ENCODE measurements around the gene FRMD1.

FRMD1 gene

DNA sequence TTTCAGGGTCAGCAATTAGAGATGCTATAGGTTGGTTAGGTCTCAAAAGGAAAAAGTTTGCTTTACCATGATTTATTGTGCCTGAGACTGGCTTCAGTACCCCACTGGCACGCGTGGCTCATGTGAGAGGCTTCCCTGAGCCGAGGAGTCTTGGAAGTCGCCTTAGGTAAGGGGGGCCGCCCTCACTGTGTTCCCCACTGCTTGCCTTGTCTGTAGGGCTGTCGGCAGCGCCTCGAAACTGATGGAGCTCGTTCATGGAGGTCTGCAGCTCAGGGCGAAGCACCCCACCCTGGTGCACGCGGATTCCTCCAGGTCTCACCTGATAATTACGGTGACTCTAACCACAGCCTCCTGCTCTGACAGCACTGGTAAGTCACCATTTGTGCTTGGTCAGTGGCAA is 39.2 kb downstream of the FRMD1 start:
- DNase-seq: no peak

GRCh38 chr6:168039301-168039700 is 39.7 kb downstream of the FRMD1 start:
- no peak for DNase-seq

DNA sequence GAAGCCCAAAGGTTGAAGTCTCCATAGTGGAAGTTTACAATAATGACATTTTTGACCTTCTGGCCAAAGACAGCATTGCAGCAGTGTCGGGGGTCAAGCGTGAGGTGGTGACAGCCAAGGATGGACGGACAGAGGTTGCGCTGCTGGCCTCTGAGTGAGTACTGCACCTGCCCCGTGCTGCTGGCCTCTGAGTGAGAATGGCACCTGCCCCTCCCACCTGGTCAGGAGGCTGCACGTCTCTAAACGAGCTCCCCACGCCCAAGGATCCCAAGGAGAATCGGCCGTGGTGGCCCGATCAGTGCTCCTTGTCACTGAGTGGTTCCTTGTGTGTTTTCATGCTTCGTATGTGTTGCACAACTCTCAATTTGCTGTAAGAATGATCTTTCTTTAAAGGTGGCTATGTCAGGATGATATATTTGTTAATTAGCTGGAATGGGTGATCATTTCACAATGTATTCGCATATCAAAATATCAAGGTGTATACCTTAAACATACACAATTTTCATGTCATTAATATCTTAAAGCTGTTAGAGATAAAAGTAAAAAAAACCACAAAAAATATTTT is 40.4 kb downstream of the FRMD1 start:
- DNase-seq: no peak

- DNase-seq: no peak
Measured at GRCh38 chr6:168037856-168038255, 41.2 kb downstream of the FRMD1 start.

GRCh38 chr6:168037242-168037641 is 41.8 kb downstream of the FRMD1 start:
- no peak for DNase-seq

GRCh38 chr6:168035661-168036545 is 43.1 kb downstream of the FRMD1 start:
- DNase-seq: no peak

GRCh38 chr6:168035098-168035660 is 43.8 kb downstream of the FRMD1 start:
- no peak for DNase-seq

DNA sequence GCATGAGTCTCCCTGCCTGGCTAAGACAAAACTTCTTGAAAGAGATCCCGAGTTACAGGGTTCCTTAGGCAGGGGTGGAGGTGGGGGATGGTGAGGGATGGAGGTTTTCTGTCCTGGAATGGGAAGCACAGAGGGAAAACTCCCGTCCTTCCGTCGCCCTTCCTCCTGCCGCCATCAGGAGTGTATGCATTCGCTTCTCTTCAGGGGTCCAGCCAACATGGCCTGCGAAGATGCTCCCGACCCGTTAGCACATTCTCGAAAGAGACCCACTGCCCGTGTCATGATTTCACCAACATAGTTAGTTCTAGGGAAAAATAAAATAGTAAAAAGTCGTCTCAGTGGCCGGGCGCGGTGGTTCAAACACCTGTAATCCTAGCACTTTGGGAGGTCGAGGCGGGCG is 44.5 kb downstream of the FRMD1 start:
- DNase-seq: no peak

DNA sequence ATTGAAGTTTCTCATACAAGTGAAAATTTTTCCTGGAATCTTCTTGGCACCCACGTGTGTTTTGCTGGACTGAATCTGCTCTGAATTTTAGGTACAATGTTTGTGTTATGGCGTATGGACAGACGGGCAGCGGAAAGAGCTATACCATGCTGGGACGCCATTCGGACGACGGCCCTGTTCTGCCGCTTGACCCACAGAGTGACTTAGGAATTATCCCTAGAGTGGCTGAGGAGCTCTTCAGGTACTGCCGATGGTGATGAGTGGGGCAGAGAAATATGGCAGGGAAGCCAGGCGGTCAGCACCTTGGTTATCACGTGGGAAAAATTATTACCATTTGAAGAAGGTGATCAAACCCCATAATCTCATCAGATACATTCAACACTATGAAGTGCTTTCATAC is 45.2 kb downstream of the FRMD1 start:
- no peak for DNase-seq

DNA sequence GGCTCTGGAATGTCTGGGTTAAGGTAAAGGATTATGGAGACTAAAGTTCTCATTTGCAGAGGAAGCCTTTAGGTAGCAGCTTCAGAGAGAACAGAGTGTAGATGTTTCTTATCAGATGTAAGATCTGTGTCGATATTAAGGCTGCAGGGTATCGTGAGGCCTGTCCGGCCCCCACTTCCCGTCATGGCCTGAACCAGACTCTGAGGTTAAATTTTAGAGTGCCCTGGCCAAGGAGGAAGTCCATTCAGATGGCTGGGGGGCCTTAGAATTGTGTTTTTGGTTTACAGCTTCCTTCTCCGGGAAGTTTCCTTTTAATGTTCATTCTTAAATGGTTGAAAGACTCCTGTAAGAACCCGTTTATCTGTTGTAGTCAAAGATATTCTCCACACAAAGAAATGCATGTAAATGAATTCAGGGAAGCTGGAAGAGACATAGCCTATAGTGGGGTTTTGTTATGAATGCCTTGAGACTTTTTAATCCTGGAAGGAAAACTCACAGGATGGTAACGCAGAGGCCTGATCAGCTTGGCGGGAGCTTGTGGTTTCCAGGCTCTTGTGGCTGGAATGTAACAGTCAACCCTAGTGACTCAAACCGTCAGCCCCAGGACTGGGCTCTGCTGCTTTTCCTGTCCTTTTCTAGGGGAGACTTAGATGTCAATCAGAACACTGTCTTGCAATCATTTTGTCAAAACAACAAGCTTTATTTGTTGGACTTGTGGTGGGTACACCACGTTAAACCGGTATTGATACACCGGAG is 46.8 kb downstream of the FRMD1 start:
- no peak for DNase-seq

DNA sequence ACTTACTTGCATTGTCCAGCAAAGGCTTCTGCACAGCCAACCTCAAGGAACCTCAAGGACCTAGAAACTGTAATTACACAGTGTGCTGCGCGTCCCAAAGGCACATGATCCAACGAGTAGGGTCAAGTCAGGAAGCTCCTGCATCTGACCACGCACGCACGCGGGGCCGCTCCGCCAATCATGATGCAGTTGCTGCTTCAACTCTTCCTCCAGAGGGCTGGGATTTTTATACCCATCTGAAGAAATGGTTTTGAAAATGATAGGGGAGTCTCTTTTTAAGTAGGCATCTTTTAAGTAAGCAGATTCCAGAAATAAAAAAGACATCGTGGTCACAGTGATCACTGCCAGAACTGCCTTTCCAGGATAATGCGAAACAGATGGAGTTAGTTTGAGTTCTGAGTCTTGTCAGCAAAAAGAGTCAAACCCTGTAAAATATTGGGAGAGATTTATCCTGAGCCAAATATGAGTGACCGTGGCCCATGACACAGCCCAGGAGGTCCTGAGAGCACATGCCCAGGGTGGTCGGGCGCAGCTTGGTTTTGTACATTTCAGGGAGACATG is 47.5 kb downstream of the FRMD1 start:
- no peak for DNase-seq

GRCh38 chr6:168030908-168031307 is 48.1 kb downstream of the FRMD1 start:
- DNase-seq: no peak

DNA sequence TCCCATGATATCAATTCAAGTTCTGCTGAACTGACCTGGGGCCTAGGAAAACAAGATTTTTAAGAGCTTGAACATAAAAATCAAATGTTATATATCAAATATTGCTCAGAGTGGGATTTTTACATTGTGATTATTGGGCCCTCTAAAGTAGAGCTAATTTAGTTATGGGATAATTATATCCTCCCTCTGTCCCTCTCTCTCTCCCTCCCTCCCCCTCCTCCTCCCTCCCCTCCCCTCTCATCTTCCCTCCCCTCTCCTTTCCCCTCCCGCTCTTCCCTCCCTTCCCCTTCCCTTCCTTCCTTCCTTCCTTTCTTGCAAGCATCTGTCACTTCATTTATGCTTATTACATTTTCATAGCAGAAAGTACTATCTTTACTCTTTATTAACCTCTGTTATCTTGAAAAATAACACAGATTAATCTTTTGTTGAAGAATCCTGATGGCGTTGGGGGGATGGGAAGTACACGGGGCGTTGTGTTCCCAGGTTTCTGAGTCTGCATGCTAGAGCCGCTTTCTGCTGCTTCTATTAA is 48.7 kb downstream of the FRMD1 start:
- DNase-seq: no peak

DNA sequence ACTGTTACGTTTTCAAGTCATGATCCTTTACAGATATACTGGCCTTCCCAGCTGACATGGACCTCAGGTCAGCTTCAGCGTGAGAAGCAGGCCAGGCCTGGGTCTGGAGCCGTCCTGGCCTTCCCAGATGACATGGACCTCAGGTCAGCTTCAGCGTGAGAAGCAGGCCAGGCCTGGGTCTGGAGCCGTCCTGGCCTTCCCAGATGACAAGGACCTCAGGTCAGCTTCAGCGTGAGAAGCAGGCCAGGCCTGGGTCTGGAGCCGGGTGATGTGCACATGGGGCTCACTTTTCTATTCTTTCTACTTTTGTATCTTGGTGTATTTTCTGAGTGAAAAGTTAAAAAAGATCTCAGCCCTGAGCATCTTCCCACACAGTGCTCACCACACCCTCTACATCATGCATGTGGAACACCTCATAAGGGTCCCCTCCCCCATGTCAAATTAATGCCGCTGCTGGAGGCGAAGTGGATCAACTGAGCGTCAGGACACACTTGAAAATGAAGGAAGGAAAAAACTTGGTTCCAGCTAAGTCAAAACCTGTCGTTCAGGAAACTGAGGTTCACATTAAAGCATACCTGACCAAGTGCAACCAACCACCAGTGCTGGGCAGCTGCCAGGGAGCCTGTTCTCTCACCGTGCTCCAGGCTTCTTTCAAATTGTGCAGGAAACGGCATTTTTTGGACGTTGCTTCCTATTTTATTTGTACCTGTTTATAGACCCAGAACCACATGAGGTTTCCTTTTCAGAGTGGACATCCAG is 49.4 kb downstream of the FRMD1 start:
- DNase-seq: no peak

DNA sequence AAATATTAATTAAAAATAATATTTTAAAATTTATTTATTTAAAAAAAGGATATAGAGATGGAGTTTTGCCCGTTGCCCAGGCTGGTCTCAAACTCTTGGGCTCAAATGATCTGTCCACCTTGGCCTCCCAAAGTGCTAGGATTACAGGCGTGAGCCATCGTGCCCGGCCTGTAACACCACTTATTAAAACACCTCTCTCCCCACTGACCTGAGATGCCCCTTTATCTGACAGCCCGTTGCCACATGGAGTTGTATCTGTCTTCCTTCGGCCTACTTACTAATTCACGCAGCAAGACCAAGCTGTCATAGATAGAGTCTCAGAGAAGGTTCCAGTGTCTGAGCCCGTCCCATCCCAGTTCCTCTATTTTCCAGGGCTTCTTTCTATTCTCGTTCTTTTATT is 50.8 kb downstream of the FRMD1 start:
- no peak for DNase-seq

GRCh38 chr6:168027521-168027920 is 51.5 kb downstream of the FRMD1 start:
- DNase-seq: no peak

DNA sequence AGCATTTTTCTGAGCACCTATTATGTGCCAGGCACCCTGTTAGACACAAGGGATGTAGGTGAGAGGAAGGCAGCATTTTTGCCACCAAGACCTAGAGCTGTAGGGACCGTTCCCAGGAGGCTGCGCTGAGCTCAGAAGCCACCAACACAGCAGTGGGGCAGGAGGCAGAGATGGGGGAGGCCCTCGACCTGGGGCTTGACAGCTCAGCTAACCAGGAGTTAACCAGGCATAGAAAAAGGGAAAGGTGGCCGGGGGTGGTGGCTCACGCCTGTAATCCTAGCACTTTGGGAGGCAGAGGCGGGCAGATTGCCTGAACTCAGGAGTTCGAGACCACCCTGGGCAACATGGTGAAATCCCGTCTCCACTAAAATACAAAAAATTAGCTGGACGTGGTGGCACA is 52.1 kb downstream of the FRMD1 start:
- DNase-seq: no peak

GRCh38 chr6:168025831-168026710 is 52.9 kb downstream of the FRMD1 start:
- DNase-seq: no peak

- no peak for DNase-seq
Measured at GRCh38 chr6:168024951-168025510, 54.0 kb downstream of the FRMD1 start.

- DNase-seq: no peak
Measured at GRCh38 chr6:168022488-168023321, 56.3 kb downstream of the FRMD1 start.

All from stimulated activated CD4-positive, alpha-beta T cell treated with anti-CD3 and anti-CD28 coated beads, Interleukin-4, amount 100 ng/mL, for 24 hours (primary cell).